ENCODE measurements around the gene ASIC3. TPM values are rescaled to one million over a fixed set of nuclear protein-coding genes. Genes with fewer than 3 reads are reported as not detected.

ASIC3 gene
- total and polyA plus RNA-seq, 10 donors: 1.1 to 5.0 (median 2.8) TPM

- no peak for TF ChIP-seq POLR2A (IDR thresholded peaks at IDR 0.05)
- TF ChIP-seq POLR2AphosphoS5 (IDR thresholded peaks at IDR 0.05): no peak
- no peak for TF ChIP-seq CTCF (IDR thresholded peaks at IDR 0.05 in 8 of 11, conservative IDR thresholded peaks at IDR 0.05 in 3 of 11)
- peaks cover 4 to 25% (median 13%) of the 10 kb centered on the region in 6 donors for H3K4me1 ChIP-seq
- intact Hi-C loops (cut with DNase I; ENCODE audit: low total_unique reads): loop anchor here (5.0 kb wide), 1 partner anchor 79 kb away; no protein-coding TSS in a partner anchor
- H3K27me3 ChIP-seq (replicated peaks in 1 of 7): no peaks in the 10 kb centered on the region
- 85 to 94% (median 89%) methylated on average over 11 to 17 of the region's 17 CpGs for WGBS, 5 donors
- H3K27ac ChIP-seq: no peak overlapping the region
- peaks cover 0 to 69% (median 35%) of the 10 kb centered on the region in 6 donors for H3K36me3 ChIP-seq
- no peak overlapping the region for H3K4me3 ChIP-seq
- H3K9me3 ChIP-seq: no peaks in the 10 kb centered on the region
- no peak for DNase-seq
Observed at GRCh38 chr7:151032936-151033863, 15.1 kb upstream of the ASIC3 start.

DNA sequence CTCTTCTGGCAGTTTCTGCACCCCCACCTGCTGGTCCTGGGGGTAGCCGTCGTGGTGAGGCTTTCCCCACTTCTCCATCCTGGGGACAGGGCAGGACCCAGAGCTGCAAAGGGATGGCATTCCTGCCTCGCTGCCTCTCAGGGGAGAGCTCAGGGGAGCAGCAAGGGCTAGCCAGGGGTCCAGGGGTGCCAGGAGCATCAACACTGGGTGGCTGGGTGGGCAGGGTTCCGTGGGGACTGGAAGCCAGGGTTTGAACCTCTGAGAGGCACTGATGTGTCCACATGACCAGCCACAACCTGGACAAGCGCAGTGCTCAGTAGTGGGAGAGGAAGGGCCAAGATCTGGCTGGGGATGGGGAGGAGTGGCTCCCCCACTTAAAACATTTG is 14.5 kb upstream of the ASIC3 start:
- Histone ChIP-seq H3K4me1 (peaks cover 3 to 27% (median 13%) of the 10 kb centered on the region in 6 donors), H3K9me3 (no peaks in the 10 kb centered on the region), H3K36me3 (peaks cover 0 to 69% (median 35%) of the 10 kb centered on the region in 6 donors), H3K27me3 (replicated peaks in 1 of 7) (no peaks in the 10 kb centered on the region), H3K4me3 (no peak overlapping the region), H3K27ac (no peak overlapping the region)
- intact Hi-C loops (cut with DNase I; ENCODE audit: low total_unique reads): loop anchor here (5.0 kb wide), 1 partner anchor 78 kb away; no protein-coding TSS in a partner anchor
- 82 to 98% (median 93%) methylated on average over 5 of the region's 5 CpGs for WGBS, 5 donors
- DNase-seq: no peak
- TF ChIP-seq POLR2A (IDR thresholded peaks at IDR 0.05) (no peak), POLR2AphosphoS5 (IDR thresholded peaks at IDR 0.05) (no peak), CTCF (IDR thresholded peaks at IDR 0.05 in 8 of 11, conservative IDR thresholded peaks at IDR 0.05 in 3 of 11) (no peak)

GRCh38 chr7:151034312-151035025 is 13.9 kb upstream of the ASIC3 start:
- TF ChIP-seq POLR2AphosphoS5 (IDR thresholded peaks at IDR 0.05) (no peak), CTCF (IDR thresholded peaks at IDR 0.05 in 8 of 11, conservative IDR thresholded peaks at IDR 0.05 in 3 of 11) (no peak), POLR2A (IDR thresholded peaks at IDR 0.05) (no peak)
- intact Hi-C loops (cut with DNase I; ENCODE audit: low total_unique reads): loop anchor here (5.0 kb wide), 1 partner anchor 78 kb away; no protein-coding TSS in a partner anchor
- Histone ChIP-seq H3K36me3 (peaks cover 0 to 69% (median 35%) of the 10 kb centered on the region in 6 donors), H3K27ac (no peak overlapping the region), H3K4me1 (peaks cover 0 to 27% (median 13%) of the 10 kb centered on the region in 6 donors), H3K27me3 (replicated peaks in 1 of 7) (no peaks in the 10 kb centered on the region), H3K4me3 (no peak overlapping the region), H3K9me3 (no peaks in the 10 kb centered on the region)
- no peak for DNase-seq
- 90 to 94% (median 94%) methylated on average over 10 to 21 of the region's 21 CpGs for WGBS, 5 donors
